Measurements from ENCODE around the gene KDM8. TPM values are rescaled to one million over a fixed set of nuclear protein-coding genes. Genes with fewer than 3 reads are reported as not detected.

The KDM8 gene
- total RNA-seq, 1 experiment from 2014 or later: 5.0 TPM

DNA sequence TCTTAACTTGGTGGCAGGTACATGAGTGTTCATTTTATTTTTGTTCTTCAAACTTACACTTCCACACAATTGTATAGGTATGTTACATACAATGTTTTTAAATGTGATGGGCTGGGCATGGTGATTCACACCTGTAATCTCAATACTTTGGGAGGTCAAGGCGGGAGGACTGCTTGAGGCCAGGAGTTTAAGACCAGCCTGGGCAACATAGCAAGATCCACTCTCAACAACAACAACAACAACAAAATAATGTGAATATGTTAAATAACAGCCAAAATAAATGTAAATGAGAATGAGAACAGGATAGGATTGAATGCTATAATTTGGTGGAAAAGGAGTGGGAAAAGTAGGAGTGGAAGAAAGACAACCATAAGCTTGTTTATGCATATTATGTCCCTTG, 62.7 kb downstream of the KDM8 start:
- no peaks in the 10 kb centered on the region for H3K27me3 ChIP-seq (ENCODE audit: low read length)
- ChIA-PET POLR2A (ENCODE audit: unreplicated experiment) (no interaction called here), CTCF (no interaction called here)
- intact Hi-C loops (cut with micrococcal nuclease): loop anchor here (10.0 kb wide), 1 partner anchor 49 kb away; the partner anchor contains the start of gene IL4R
- no peak overlapping the region for H2AFZ ChIP-seq (ENCODE audit: low read length)
- no peak overlapping the region for H3K27ac ChIP-seq (ENCODE audit: low read length)
- BruUV-seq (replicated peaks): no TSS peak
- H3K4me2 ChIP-seq (ENCODE audit: low read length): no peak overlapping the region
- no peaks in the 10 kb centered on the region for H3K36me3 ChIP-seq (ENCODE audit: low read depth, low read length)
- no peak overlapping the region for H3K9ac ChIP-seq (ENCODE audit: low read length)
- DNase-seq (no peak), ATAC-seq (no peak)
- peaks cover 6% of the 10 kb centered on the region for H3F3A ChIP-seq (ENCODE audit: low read length, unreplicated experiment)
- H3K9me3 ChIP-seq (ENCODE audit: low read length): no peaks in the 10 kb centered on the region
- H4K20me1 ChIP-seq (ENCODE audit: low read length): no peaks in the 10 kb centered on the region
- no peaks in the 10 kb centered on the region for H3K9me2 ChIP-seq (replicated peaks; ENCODE audit: low read length)
- H3K79me2 ChIP-seq (ENCODE audit: low read length): peaks cover 30% of the 10 kb centered on the region
- peaks cover 38% of the 10 kb centered on the region for H3K4me1 ChIP-seq (ENCODE audit: insufficient read depth, low read length)
- TF ChIP-seq, protein P1, sequence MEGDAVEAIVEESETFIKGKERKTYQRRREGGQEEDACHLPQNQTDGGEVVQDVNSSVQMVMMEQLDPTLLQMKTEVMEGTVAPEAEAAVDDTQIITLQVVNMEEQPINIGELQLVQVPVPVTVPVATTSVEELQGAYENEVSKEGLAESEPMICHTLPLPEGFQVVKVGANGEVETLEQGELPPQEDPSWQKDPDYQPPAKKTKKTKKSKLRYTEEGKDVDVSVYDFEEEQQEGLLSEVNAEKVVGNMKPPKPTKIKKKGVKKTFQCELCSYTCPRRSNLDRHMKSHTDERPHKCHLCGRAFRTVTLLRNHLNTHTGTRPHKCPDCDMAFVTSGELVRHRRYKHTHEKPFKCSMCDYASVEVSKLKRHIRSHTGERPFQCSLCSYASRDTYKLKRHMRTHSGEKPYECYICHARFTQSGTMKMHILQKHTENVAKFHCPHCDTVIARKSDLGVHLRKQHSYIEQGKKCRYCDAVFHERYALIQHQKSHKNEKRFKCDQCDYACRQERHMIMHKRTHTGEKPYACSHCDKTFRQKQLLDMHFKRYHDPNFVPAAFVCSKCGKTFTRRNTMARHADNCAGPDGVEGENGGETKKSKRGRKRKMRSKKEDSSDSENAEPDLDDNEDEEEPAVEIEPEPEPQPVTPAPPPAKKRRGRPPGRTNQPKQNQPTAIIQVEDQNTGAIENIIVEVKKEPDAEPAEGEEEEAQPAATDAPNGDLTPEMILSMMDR (conservative IDR thresholded peaks at IDR 0.05; ENCODE audit: low read depth, low read length): no peak
- TF ChIP-seq EZH2 (IDR thresholded peaks at IDR 0.05; ENCODE audit: low read length, unreplicated experiment) (no peak), EZH2phosphoT487 (IDR thresholded peaks at IDR 0.05; ENCODE audit: borderline replicate concordance, low read length) (no peak)
- H3K4me3 ChIP-seq (ENCODE audit: low read length): no peak overlapping the region

DNA sequence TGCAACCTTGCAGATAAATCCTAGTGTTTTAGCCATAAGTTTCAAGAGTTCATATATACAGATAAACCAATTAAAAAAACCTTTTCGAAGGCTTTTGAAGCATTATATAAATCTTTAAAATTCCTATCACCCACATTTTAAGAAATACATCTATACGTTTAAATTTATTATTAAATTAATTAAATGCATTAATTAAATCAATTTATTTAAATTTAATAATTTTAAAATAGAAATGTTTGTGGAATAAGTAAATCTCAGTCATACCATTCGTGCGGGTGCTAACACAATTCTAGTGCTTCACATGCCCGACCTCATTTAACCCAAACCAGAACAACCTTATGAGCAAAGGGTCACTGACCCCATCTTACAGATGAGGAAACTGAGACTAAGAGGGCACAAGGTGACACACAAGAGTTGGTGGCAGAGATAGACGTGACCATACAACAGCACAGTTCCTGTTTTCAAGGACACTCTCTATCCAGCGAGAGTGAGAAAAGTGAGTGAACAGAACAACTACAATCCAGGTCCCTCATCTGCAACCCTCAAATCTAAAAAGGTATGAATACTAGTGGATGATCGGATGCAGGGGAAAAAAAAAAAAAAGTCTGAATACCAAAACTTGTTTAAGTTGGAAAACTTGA, 63.8 kb downstream of the KDM8 start:
- DNase-seq (no peak), ATAC-seq (no peak)
- Histone ChIP-seq H3K4me2 (ENCODE audit: low read length) (peak overlapping the region; percentile 95), H3K36me3 (ENCODE audit: low read depth, low read length) (no peaks in the 10 kb centered on the region), H3F3A (ENCODE audit: low read length, unreplicated experiment) (peaks cover 6% of the 10 kb centered on the region), H3K9me3 (ENCODE audit: low read length) (no peaks in the 10 kb centered on the region), H3K9me2 (replicated peaks; ENCODE audit: low read length) (no peaks in the 10 kb centered on the region), H3K27me3 (ENCODE audit: low read length) (no peaks in the 10 kb centered on the region), H2AFZ (ENCODE audit: low read length) (no peak overlapping the region), H3K4me3 (ENCODE audit: low read length) (peak overlapping the region; percentile 85; the same call in 1 of the 2 replicates), H4K20me1 (ENCODE audit: low read length) (no peaks in the 10 kb centered on the region), H3K27ac (ENCODE audit: low read length) (no peak overlapping the region), H3K9ac (ENCODE audit: low read length) (no peak overlapping the region), H3K4me1 (ENCODE audit: insufficient read depth, low read length) (peaks cover 34% of the 10 kb centered on the region), H3K79me2 (ENCODE audit: low read length) (peaks cover 23% of the 10 kb centered on the region)
- TF ChIP-seq EZH2 (IDR thresholded peaks at IDR 0.05; ENCODE audit: low read length, unreplicated experiment): no peak
- TF ChIP-seq, protein P1 (conservative IDR thresholded peaks at IDR 0.05; ENCODE audit: low read depth, low read length): no peak
- TF ChIP-seq EZH2phosphoT487 (IDR thresholded peaks at IDR 0.05; ENCODE audit: borderline replicate concordance, low read length): no peak
- POLR2A ChIA-PET (ENCODE audit: unreplicated experiment): no interaction called here
- CTCF ChIA-PET: no interaction called here
- intact Hi-C loops (cut with micrococcal nuclease): loop anchor here (10.0 kb wide), 1 partner anchor 48 kb away; the partner anchor contains the start of gene IL4R
- no TSS peak for BruUV-seq (replicated peaks)
